GM12891 (cell line): ENCODE measurements around the gene REXO4.

Source experiments
- POLR2A ChIP-seq: IDR thresholded peaks from 2 replicates; pipeline ENCODE4 v1.6.1; 2011; ENCODE audit warnings: low read depth, low read length, control low read depth
- POLR2AphosphoS5 ChIP-seq: IDR thresholded peaks from 2 replicates; pipeline ENCODE4 v1.6.1; 2011; ENCODE audit warnings: low read depth, low read length, control low read depth
- SPI1 ChIP-seq: IDR thresholded peaks from 2 replicates; pipeline ENCODE4 v1.6.1; 2011; ENCODE audit warnings: low read depth, low read length, control low read depth
- TAF1 ChIP-seq: IDR thresholded peaks from 2 replicates; pipeline ENCODE4 v1.6.1; 2011; ENCODE audit warnings: low read depth, low read length, control low read depth

- TF ChIP-seq POLR2A (no peak), TAF1 (no peak), POLR2AphosphoS5 (no peak), SPI1 (no peak)
These were observed 20.9 kb downstream of the REXO4 start for GRCh38 chr9:133396952-133397351.
